Fibroblast of villous mesenchyme (primary cell): ENCODE measurements around the gene GMDS. TPM values are rescaled to one million over a fixed set of nuclear protein-coding genes. Genes with fewer than 3 reads are reported as not detected.

Experiments
- DNase-seq: peaks from one replicate; pipeline ENCODE4 v3.0.0-alpha.2; 2010; ENCODE audit warnings: low read depth
- H3K4me3 ChIP-seq: 2 replicates; pipeline ENCODE4 v1.5.1; 2011; ENCODE audit warnings: low read depth, mild to moderate bottlenecking, low read length
- CTCF ChIP-seq: IDR thresholded peaks from 2 replicates; pipeline ENCODE4 v1.5.1; 2012; ENCODE audit warnings: low read depth, mild to moderate bottlenecking, low read length; ENCODE audit not compliant: insufficient read depth
- total RNA-seq: library from RNA; depleted of rRNA; stranded (reverse); fragments of >200 nt; gene quantifications from 2 replicates; pipeline ENCODE4 v1.2.3, GENCODE V29; 2012

Gene GMDS
- total RNA-seq, 1 donor, result 6.5 TPM

- DNase-seq, result peak; percentile 35
- peak overlapping the region; percentile 42 for H3K4me3 ChIP-seq
- TF ChIP-seq CTCF, result no peak
Measured at GRCh38 chr6:1624851-1625781, 620.3 kb downstream of the GMDS start.

GRCh38 chr6:1624058-1624850 lies 621.2 kb downstream of the GMDS start:
- peak overlapping the region; percentile 42 for H3K4me3 ChIP-seq
- DNase-seq, result no peak
- no peak for TF ChIP-seq CTCF

- H3K4me3 ChIP-seq, result no peak overlapping the region
- DNase-seq, result no peak
- no peak for TF ChIP-seq CTCF
Measured at GRCh38 chr6:1623769-1624057, 621.7 kb downstream of the GMDS start.

DNA sequence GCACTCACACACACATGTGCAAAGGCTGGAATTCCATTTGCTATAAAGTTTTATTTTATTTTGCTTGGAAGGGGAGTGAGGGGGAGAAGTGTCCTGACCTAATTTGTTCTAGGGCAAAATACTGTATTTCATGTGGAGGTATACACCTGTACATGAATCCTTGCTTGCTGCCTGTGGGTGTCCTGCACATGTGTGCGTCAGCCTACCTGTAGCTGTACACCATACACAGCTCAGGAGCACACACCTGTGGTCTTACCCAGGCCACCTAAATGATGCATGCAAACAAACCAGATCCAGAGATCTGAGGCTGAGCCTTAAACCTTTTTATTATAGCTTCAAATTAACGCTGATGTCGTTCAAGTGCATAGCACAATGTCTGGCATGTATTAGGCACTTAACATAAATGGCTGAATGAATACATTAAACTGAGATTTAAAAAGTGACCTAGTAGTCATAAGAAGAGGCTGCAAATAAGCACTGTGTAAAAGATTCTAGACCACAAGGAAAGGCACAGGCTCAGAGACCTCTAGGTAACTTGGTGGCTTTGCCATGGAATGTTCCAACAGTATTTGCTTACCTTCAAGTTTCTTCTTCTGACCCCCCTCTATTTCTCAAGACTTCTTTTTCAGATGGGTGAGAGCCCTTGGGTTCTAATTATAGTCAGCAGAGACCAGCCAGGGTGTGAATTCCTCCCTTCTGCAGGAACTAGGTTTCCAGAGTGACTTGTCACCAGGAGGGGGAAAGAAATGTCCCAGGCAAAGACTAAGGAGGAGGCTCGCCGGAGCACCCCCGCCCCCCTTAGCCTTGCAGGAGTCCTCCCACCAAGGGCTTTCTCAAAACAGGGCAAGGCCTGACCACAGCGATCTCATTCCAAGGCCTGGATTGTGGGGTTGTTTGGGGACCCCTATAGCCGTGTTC lies 622.3 kb downstream of the GMDS start:
- no peak overlapping the region for H3K4me3 ChIP-seq
- TF ChIP-seq CTCF, result no peak
- no peak for DNase-seq

GRCh38 chr6:1622220-1622850 lies 623.1 kb downstream of the GMDS start:
- DNase-seq, result no peak
- TF ChIP-seq CTCF, result no peak
- no peak overlapping the region for H3K4me3 ChIP-seq
